Immature natural killer cell (primary cell): ENCODE results near the gene EPHA3. TPM values are rescaled to one million over a fixed set of nuclear protein-coding genes. Genes with fewer than 3 reads are reported as not detected.

Experiments used
- DNase-seq, 3 donors: peaks; one replicate each; pipeline ENCODE4 v3.0.0; 2022; ENCODE audit warnings: mixed read lengths in 1 of 3
- H3K27ac Mint-ChIP-seq, 6 donors: one replicate each; pipeline ENCODE4 v1.8.0; 2020; ENCODE audit warnings: mixed read lengths in 6 of 6, mild to moderate bottlenecking in 5 of 6, inconsistent platforms in 4 of 6, moderate library complexity in 3 of 6
- H3K27me3 Mint-ChIP-seq, 3 donors: one replicate each; pipeline ENCODE4 v1.8.0; 2020 to 2021; ENCODE audit warnings: low read depth in 3 of 3, mild to moderate bottlenecking in 3 of 3, mixed read lengths in 3 of 3, moderate library complexity in 3 of 3, inconsistent platforms in 1 of 3
- H3K36me3 Mint-ChIP-seq, 3 donors: one replicate each; pipeline ENCODE4 v1.8.0; 2020; ENCODE audit warnings: mixed read lengths in 3 of 3, inconsistent platforms in 2 of 3, mild to moderate bottlenecking in 2 of 3
- H3K4me1 Mint-ChIP-seq, 2 donors: one replicate each; pipeline ENCODE4 v1.8.0; 2020; ENCODE audit warnings: inconsistent platforms in 2 of 2, mild to moderate bottlenecking in 2 of 2, mixed read lengths in 2 of 2, moderate library complexity in 1 of 2
- H3K4me3 Mint-ChIP-seq, 5 donors: one replicate each; pipeline ENCODE4 v1.8.0; 2020; ENCODE audit warnings: mild to moderate bottlenecking in 5 of 5, mixed read lengths in 5 of 5, inconsistent platforms in 3 of 5, moderate library complexity in 3 of 5
- H3K9me3 Mint-ChIP-seq, 6 donors: one replicate each; pipeline ENCODE4 v1.8.0; 2020; ENCODE audit warnings: mild to moderate bottlenecking in 6 of 6, mixed read lengths in 6 of 6, inconsistent platforms in 4 of 6, moderate library complexity in 3 of 6
- polyA plus RNA-seq, 3 donors: library from polyadenylated mRNA; unstranded; fragments of 300-500 nt; fragmentation: Illumina TruSeq; gene quantifications; one replicate each; pipeline ENCODE4 v1.2.3, GENCODE V29; 2021

EPHA3 gene
- polyA plus RNA-seq, 3 donors from 2014 or later: not detected

- H3K4me1 Mint-ChIP-seq: no peaks in the 10 kb centered on the region
- no peak overlapping the region for H3K27ac Mint-ChIP-seq
- H3K27me3 Mint-ChIP-seq: no peaks in the 10 kb centered on the region
- H3K36me3 Mint-ChIP-seq: no peaks in the 10 kb centered on the region
- H3K4me3 Mint-ChIP-seq: no peak overlapping the region
- DNase-seq: no peak
- peaks cover 4 to 47% (median 13%) of the 10 kb centered on the region in 6 donors for H3K9me3 Mint-ChIP-seq
Measured at GRCh38 chr3:89441141-89441540, 333.7 kb downstream of the EPHA3 start.

- H3K27me3 Mint-ChIP-seq: peaks cover 0 to 3% (median 0%) of the 10 kb centered on the region in 3 donors
- no peaks in the 10 kb centered on the region for H3K36me3 Mint-ChIP-seq
- no peaks in the 10 kb centered on the region for H3K4me1 Mint-ChIP-seq
- DNase-seq: no peak
- H3K4me3 Mint-ChIP-seq: no peak overlapping the region
- H3K27ac Mint-ChIP-seq: no peak overlapping the region
- peaks cover 6 to 64% (median 23%) of the 10 kb centered on the region in 6 donors for H3K9me3 Mint-ChIP-seq
Measured at GRCh38 chr3:89446593-89446992, 339.2 kb downstream of the EPHA3 start.

DNA sequence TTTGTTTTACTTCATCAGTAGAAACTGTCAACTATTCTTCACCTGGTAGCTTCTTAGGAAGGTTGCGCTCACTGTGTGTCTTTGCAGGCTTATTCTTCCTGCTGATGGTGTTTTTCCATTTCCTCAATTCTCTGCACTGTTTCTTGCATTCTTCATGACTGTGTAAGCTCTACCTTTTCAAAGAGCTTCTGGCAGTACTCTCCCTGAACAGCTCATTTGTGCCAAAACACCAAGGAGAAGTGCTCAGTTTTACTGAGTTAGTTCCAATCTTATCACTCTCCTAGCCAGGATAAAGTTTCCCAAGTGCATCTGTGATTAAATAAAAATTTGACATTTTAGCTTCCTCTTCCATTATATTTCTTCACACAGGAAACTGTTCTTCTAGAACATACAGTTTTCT, 339.8 kb downstream of the EPHA3 start:
- peaks cover 4 to 63% (median 25%) of the 10 kb centered on the region in 6 donors for H3K9me3 Mint-ChIP-seq
- H3K27ac Mint-ChIP-seq: no peak overlapping the region
- peaks cover 0 to 3% (median 0%) of the 10 kb centered on the region in 3 donors for H3K27me3 Mint-ChIP-seq
- H3K36me3 Mint-ChIP-seq: no peaks in the 10 kb centered on the region
- H3K4me1 Mint-ChIP-seq: no peaks in the 10 kb centered on the region
- DNase-seq: no peak
- H3K4me3 Mint-ChIP-seq: no peak overlapping the region

DNA sequence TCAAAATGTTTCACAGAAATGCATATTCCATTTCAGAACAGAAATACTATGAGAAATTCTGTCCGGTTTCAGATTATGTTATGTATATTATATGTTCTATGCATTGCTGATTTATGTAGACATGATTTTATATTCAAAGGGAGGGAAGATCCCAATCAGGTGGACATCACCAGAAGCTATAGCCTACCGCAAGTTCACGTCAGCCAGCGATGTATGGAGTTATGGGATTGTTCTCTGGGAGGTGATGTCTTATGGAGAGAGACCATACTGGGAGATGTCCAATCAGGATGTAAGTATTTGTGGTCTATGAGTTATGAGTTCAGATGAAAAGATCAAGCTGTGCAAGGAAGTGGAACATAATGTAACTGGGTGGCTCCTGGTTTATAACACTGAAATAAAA, 341.7 kb downstream of the EPHA3 start:
- Mint-ChIP-seq H3K4me1 (no peaks in the 10 kb centered on the region), H3K36me3 (peaks cover 0 to under 1% (median 0%) of the 10 kb centered on the region in 3 donors), H3K27me3 (peaks cover 0 to 3% (median 1%) of the 10 kb centered on the region in 3 donors), H3K4me3 (no peak overlapping the region), H3K9me3 (peaks cover 6 to 66% (median 28%) of the 10 kb centered on the region in 6 donors), H3K27ac (no peak overlapping the region)
- DNase-seq: no peak

DNA sequence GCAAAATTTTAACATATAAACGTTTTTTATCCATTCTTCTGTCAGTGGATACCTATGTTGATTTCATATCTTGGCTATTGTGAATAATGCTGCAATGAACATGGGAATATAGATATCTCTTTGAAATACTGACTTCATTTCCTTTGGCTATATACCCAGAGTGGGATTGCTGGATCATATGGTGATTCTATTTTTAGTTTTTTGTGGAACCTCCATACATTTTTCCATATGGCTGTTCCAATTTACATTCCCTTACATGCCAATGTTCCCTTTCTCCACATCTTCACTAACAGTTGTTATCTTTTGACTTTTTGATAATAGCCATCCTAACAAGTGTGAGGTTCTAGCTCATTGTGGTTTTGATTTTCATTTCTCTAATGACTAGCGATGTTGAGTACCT, 344.6 kb downstream of the EPHA3 start:
- Mint-ChIP-seq H3K27me3 (peaks cover 0 to 3% (median 1%) of the 10 kb centered on the region in 3 donors), H3K36me3 (peaks cover 0 to 4% (median 0%) of the 10 kb centered on the region in 3 donors), H3K9me3 (peaks cover 15 to 79% (median 44%) of the 10 kb centered on the region in 6 donors), H3K4me1 (no peaks in the 10 kb centered on the region), H3K27ac (no peak overlapping the region), H3K4me3 (no peak overlapping the region)
- no peak for DNase-seq

DNA sequence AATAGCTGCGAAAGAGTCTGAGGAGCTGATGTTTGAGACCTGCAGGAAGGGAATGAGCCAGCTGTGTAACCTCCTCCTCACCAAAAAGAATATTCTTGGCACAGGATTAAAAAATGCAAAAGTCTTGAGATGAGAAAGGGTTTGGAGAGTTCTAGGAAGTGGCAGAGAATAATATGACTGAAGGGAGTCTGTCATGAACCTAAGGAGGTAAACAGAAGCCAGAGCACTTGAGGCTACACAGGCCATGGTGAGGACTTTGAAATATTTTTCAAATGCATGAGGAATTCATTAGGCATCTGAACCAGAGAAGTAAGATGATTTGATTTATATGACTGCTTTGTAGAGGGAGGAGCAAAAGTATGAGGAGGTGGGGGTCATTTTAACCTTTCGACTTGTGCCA, 347.8 kb downstream of the EPHA3 start:
- no peak overlapping the region for H3K4me3 Mint-ChIP-seq
- H3K36me3 Mint-ChIP-seq: peaks cover 0 to 4% (median 0%) of the 10 kb centered on the region in 3 donors
- DNase-seq: no peak

GRCh38 chr3:89467898-89468363, 360.5 kb downstream of the EPHA3 start:
- no peaks in the 10 kb centered on the region for H3K4me1 Mint-ChIP-seq
- no peak overlapping the region for H3K27ac Mint-ChIP-seq
- no peak for DNase-seq
- no peak overlapping the region for H3K4me3 Mint-ChIP-seq
- peaks cover 0 to 31% (median 12%) of the 10 kb centered on the region in 6 donors for H3K9me3 Mint-ChIP-seq
- no peaks in the 10 kb centered on the region for H3K27me3 Mint-ChIP-seq
- no peaks in the 10 kb centered on the region for H3K36me3 Mint-ChIP-seq

More for the DNA sequence above, 347.8 kb downstream of the EPHA3 start:
- Mint-ChIP-seq H3K27ac (no peak overlapping the region), H3K27me3 (peaks cover 0 to 3% (median 1%) of the 10 kb centered on the region in 3 donors), H3K9me3 (peaks cover 15 to 79% (median 53%) of the 10 kb centered on the region in 6 donors), H3K4me1 (no peaks in the 10 kb centered on the region)

DNA sequence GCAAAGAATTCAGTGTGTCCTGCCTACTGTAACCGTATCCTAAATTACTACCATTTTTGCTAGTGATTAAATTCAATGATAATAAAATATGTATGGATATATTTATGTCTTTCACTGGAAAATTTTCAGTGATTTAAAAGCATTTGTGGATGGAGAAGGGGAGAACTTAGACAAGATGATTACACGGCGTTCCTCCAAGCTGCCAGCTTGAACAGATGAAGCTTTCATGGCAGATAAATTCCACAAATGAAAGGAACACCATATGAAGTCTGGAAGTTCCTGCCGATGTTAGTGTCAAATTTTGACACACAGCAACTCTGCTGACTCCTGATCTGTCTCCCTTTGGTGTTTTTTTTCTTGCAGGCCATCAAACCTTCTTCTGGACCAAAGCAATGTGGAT, 364.7 kb downstream of the EPHA3 start:
- DNase-seq: no peak

DNA sequence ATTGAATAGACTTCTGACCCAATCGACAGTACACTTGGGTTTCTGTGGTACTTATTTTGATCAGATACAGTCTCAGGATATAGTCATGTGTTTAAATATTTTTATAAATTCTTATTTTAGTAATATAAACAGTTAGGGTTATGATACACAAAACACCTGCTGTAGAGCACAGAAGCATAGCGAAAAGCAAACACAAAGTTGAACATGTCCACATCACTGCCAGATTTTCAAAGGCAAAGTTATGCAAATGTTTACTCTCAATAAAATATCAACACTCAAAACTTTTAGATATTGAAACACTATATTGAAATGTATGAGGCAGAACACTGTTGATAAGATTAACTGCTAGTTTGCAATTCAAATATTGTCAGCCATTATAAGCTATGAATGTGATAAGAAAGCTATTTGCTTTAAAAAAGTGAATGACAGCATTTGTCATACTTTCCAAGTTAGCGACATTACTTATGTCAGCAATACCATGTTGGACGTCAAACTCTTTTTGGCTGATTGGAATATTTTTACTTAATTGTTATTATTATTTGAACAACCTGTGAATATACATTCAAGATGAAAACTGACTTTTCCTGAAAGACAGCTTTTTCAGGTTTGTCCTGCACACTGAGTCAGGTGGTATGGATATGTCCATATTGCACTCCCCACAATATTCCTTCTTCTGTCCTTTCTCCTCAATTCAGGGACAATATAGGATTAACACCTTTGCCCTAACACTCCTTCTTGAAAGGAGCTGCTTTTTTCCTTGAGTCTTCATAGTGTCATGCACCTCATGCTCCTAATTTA, 367.1 kb downstream of the EPHA3 start:
- Mint-ChIP-seq H3K4me3 (no peak overlapping the region), H3K27ac (no peak overlapping the region), H3K27me3 (peaks cover 0 to 2% (median 0%) of the 10 kb centered on the region in 3 donors), H3K9me3 (peaks cover 0 to 49% (median 17%) of the 10 kb centered on the region in 6 donors), H3K4me1 (no peaks in the 10 kb centered on the region), H3K36me3 (no peaks in the 10 kb centered on the region)
- DNase-seq: no peak

More for the DNA sequence above, 364.7 kb downstream of the EPHA3 start:
- Mint-ChIP-seq H3K4me3 (no peak overlapping the region), H3K9me3 (peaks cover 0 to 50% (median 16%) of the 10 kb centered on the region in 6 donors), H3K27ac (no peak overlapping the region), H3K36me3 (no peaks in the 10 kb centered on the region), H3K4me1 (no peaks in the 10 kb centered on the region), H3K27me3 (peaks cover 0 to 2% (median 0%) of the 10 kb centered on the region in 3 donors)

- DNase-seq: no peak
- Mint-ChIP-seq H3K27ac (no peak overlapping the region), H3K4me3 (no peak overlapping the region), H3K27me3 (no peaks in the 10 kb centered on the region), H3K9me3 (peaks cover 3 to 43% (median 22%) of the 10 kb centered on the region in 6 donors), H3K4me1 (no peaks in the 10 kb centered on the region), H3K36me3 (no peaks in the 10 kb centered on the region)
Measured at GRCh38 chr3:89488800-89489580, 381.6 kb downstream of the EPHA3 start.

DNA sequence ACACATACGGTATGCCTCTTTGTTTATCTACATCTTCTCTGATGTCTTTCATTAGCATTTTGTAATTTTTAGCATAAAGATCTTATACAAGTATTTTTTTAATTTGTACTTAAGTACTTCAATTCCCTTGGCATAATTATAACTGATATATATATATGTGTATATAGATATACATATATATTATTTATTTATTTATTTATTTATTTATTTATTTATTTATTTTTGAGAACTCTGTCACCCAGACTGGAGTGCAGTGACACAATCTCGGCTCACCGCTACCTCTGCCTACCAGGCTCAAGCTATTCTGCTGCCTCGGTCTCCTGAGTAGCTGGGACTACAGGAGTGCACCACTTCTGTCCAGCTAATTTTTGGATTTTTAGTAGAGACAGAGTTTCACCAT, 382.7 kb downstream of the EPHA3 start:
- DNase-seq: no peak
- Mint-ChIP-seq H3K4me3 (no peak overlapping the region), H3K4me1 (no peaks in the 10 kb centered on the region), H3K27me3 (no peaks in the 10 kb centered on the region), H3K27ac (no peak overlapping the region), H3K9me3 (peaks cover 3 to 50% (median 19%) of the 10 kb centered on the region in 6 donors), H3K36me3 (no peaks in the 10 kb centered on the region)

DNA sequence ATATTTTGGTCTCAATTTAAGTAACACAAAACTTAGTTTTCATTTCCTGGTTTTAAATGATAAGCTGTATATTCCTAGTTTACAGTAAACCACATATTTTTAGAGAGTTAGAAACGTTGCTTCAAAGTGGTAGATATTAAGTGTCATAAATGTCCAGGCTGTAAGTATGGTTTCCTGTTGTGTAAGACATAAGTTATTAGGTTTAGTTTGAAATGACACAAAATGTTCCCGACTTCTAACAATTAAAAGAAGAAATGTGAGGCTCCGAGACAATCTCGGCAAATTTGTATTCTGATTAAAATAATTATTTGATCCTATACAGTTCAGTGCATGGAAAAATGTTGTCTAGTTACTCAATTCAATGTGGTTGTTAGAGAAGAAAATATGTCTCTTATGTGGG, 387.3 kb downstream of the EPHA3 start:
- H3K4me1 Mint-ChIP-seq: no peaks in the 10 kb centered on the region
- no peak overlapping the region for H3K4me3 Mint-ChIP-seq
- no peak overlapping the region for H3K27ac Mint-ChIP-seq
- no peak for DNase-seq
- peaks cover 0 to 43% (median 24%) of the 10 kb centered on the region in 6 donors for H3K9me3 Mint-ChIP-seq
- H3K27me3 Mint-ChIP-seq: no peaks in the 10 kb centered on the region
- no peaks in the 10 kb centered on the region for H3K36me3 Mint-ChIP-seq

- Mint-ChIP-seq H3K27ac (no peak overlapping the region), H3K36me3 (no peaks in the 10 kb centered on the region), H3K4me1 (no peaks in the 10 kb centered on the region), H3K9me3 (peaks cover 9 to 49% (median 24%) of the 10 kb centered on the region in 6 donors), H3K27me3 (peaks cover 0 to 8% (median 0%) of the 10 kb centered on the region in 3 donors), H3K4me3 (no peak overlapping the region)
- DNase-seq: no peak
Measured at GRCh38 chr3:89503891-89504391, 396.5 kb downstream of the EPHA3 start.

GRCh38 chr3:89504432-89504831, 397.0 kb downstream of the EPHA3 start:
- DNase-seq: no peak
- no peak overlapping the region for H3K27ac Mint-ChIP-seq
- H3K27me3 Mint-ChIP-seq: peaks cover 0 to 8% (median 0%) of the 10 kb centered on the region in 3 donors
- no peak overlapping the region for H3K4me3 Mint-ChIP-seq
- H3K4me1 Mint-ChIP-seq: no peaks in the 10 kb centered on the region
- H3K9me3 Mint-ChIP-seq: peaks cover 9 to 44% (median 22%) of the 10 kb centered on the region in 6 donors
- no peaks in the 10 kb centered on the region for H3K36me3 Mint-ChIP-seq
